Stimulated activated memory B cell treated with anti-CD40 and anti-IgM and Interleukin-4, amounts not matched to agents 10 μg/mL and 1 μg/mL and 100 μg/mL, for 72 hours (primary cell): ENCODE measurements around the gene ZNF77.
"Not testable (repeated sequence)": the region's sequence is repeated elsewhere in the genome, so short reads cannot be mapped to it uniquely, and the experiment has no call there.

Experiments used
- ATAC-seq: fragments of 150-1000 bp; cut with Tn5 transposase; 2 replicates; pipeline ENCODE4 v1.10.0; 2021
- H3K27ac Mint-ChIP-seq: one replicate; pipeline ENCODE4 v1.8.0; 2022; ENCODE audit warnings: mild to moderate bottlenecking, mixed read lengths
- H3K27me3 Mint-ChIP-seq: one replicate; pipeline ENCODE4 v1.8.0; 2022; ENCODE audit warnings: mixed read lengths
- H3K36me3 Mint-ChIP-seq: one replicate; pipeline ENCODE4 v1.8.0; 2022; ENCODE audit warnings: mixed read lengths
- H3K4me1 Mint-ChIP-seq: one replicate; pipeline ENCODE4 v1.8.0; 2022; ENCODE audit warnings: mixed read lengths
- H3K4me3 Mint-ChIP-seq: one replicate; pipeline ENCODE4 v1.8.0; 2022; ENCODE audit warnings: mild to moderate bottlenecking, moderate library complexity, mixed read lengths
- H3K9me3 Mint-ChIP-seq: one replicate; pipeline ENCODE4 v1.8.0; 2022; ENCODE audit warnings: mixed read lengths

The ZNF77 gene

GRCh38 chr19:2950286-2951124, 5.7 kb upstream of the ZNF77 start:
- Mint-ChIP-seq H3K4me1 (peaks cover 16% of the 10 kb centered on the region), H3K27ac (peak overlapping the region; percentile 97), H3K4me3 (peak overlapping the region; percentile 95), H3K36me3 (no peaks in the 10 kb centered on the region), H3K27me3 (no peaks in the 10 kb centered on the region), H3K9me3 (no peaks in the 10 kb centered on the region)
- peak; percentile 99 for ATAC-seq

DNA sequence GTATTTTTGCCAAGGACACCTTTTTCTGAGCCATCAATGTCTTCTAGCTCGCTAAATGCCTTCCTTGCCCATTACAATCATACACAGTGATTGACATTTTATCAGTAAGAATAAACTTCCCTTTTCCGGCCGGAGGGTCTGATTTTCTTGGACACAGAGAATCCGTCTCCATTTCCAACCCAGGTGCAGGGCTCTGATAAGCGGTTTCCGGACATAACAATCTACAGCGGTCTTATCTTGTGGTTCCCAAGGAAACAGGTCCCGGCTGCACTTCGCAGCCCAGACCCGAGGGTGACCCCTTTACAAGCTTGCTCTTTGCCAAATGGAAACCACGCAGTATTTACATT, 5.1 kb upstream of the ZNF77 start:
- peak overlapping the region; percentile 95 for H3K4me3 Mint-ChIP-seq
- H3K36me3 Mint-ChIP-seq: no peaks in the 10 kb centered on the region
- peaks cover 22% of the 10 kb centered on the region for H3K4me1 Mint-ChIP-seq
- H3K9me3 Mint-ChIP-seq: no peaks in the 10 kb centered on the region
- no peaks in the 10 kb centered on the region for H3K27me3 Mint-ChIP-seq
- H3K27ac Mint-ChIP-seq: peak overlapping the region; percentile 97
- peak; percentile 37 for ATAC-seq

GRCh38 chr19:2945575-2946184, 909 bp upstream of the ZNF77 start:
- no peaks in the 10 kb centered on the region for H3K27me3 Mint-ChIP-seq
- no peak for ATAC-seq
- H3K27ac Mint-ChIP-seq: peak overlapping the region; percentile 94
- peak overlapping the region; percentile 99 for H3K4me3 Mint-ChIP-seq
- H3K36me3 Mint-ChIP-seq: no peaks in the 10 kb centered on the region
- H3K4me1 Mint-ChIP-seq: peaks cover 43% of the 10 kb centered on the region
- no peaks in the 10 kb centered on the region for H3K9me3 Mint-ChIP-seq

- Mint-ChIP-seq H3K9me3 (no peaks in the 10 kb centered on the region), H3K36me3 (peaks cover 2% of the 10 kb centered on the region), H3K27me3 (no peaks in the 10 kb centered on the region), H3K4me1 (peaks cover 35% of the 10 kb centered on the region), H3K27ac (peak overlapping the region; percentile 94), H3K4me3 (peak overlapping the region; percentile 99)
- no peak for ATAC-seq
Measured at GRCh38 chr19:2944403-2944774, 382 bp downstream of the ZNF77 start.

- Mint-ChIP-seq H3K4me1 (peaks cover 29% of the 10 kb centered on the region), H3K4me3 (peak overlapping the region; percentile 6), H3K36me3 (peaks cover 6% of the 10 kb centered on the region), H3K27me3 (no peaks in the 10 kb centered on the region), H3K9me3 (no peaks in the 10 kb centered on the region), H3K27ac (no peak overlapping the region)
- no peak for ATAC-seq
Measured at GRCh38 chr19:2942928-2943640, 1.7 kb downstream of the ZNF77 start.

GRCh38 chr19:2935863-2936262, 8.9 kb downstream of the ZNF77 start:
- H3K4me3 Mint-ChIP-seq, H3K27ac Mint-ChIP-seq, ATAC-seq, H3K4me1 Mint-ChIP-seq, H3K27me3 Mint-ChIP-seq: not testable (repeated sequence)
- Mint-ChIP-seq H3K36me3 (peaks cover 66% of the 10 kb centered on the region), H3K9me3 (peaks cover 13% of the 10 kb centered on the region)

DNA sequence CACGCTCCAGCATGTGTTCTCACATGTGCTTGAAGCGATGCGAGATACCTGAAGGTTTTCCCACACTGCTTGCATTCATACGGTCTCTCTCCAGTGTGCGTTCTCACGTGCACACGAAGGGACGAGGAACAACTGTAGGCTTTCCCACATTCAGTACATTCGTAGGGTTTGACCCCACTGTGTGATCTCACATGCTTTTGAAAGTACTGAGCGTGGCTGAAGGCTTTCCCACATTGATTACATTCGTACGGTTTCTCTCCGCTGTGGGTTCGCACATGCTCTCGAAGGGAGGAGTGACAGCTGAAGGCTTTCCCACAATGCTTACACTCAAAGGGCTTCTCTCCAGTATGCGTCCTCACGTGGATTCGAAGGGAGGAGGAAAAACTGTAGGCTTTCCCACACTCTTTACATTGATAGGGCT, 11.3 kb downstream of the ZNF77 start:
- no peaks in the 10 kb centered on the region for H3K27me3 Mint-ChIP-seq
- no peak for ATAC-seq
- no peak overlapping the region for H3K27ac Mint-ChIP-seq
- H3K4me1 Mint-ChIP-seq: no peaks in the 10 kb centered on the region
- H3K9me3 Mint-ChIP-seq: peaks cover 18% of the 10 kb centered on the region
- H3K36me3 Mint-ChIP-seq: peaks cover 71% of the 10 kb centered on the region
- H3K4me3 Mint-ChIP-seq: no peak overlapping the region

DNA sequence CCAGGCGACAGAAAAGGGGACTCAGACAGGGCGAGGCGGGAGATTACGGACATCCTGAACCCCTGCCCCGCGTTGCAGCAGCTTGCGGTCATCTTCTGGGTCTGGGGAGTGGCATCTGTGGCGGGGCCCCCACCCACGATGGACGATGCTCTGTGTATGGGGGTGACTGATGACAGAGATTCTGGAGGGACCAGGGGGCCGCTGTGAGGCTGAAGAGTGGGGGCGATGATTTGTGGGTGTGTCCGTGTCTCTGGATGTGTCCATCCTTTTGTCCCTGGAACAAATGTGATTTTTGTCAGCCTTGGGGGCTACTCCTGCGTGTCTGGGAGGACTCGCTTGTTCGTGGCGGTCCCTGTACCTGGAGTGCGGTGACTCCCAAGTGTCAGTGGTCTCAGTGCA, 17.7 kb downstream of the ZNF77 start:
- no peak overlapping the region for H3K27ac Mint-ChIP-seq
- H3K4me3 Mint-ChIP-seq: no peak overlapping the region
- H3K27me3 Mint-ChIP-seq: no peaks in the 10 kb centered on the region
- peaks cover 8% of the 10 kb centered on the region for H3K9me3 Mint-ChIP-seq
- ATAC-seq: no peak
- H3K36me3 Mint-ChIP-seq: peaks cover 20% of the 10 kb centered on the region
- H3K4me1 Mint-ChIP-seq: no peaks in the 10 kb centered on the region

DNA sequence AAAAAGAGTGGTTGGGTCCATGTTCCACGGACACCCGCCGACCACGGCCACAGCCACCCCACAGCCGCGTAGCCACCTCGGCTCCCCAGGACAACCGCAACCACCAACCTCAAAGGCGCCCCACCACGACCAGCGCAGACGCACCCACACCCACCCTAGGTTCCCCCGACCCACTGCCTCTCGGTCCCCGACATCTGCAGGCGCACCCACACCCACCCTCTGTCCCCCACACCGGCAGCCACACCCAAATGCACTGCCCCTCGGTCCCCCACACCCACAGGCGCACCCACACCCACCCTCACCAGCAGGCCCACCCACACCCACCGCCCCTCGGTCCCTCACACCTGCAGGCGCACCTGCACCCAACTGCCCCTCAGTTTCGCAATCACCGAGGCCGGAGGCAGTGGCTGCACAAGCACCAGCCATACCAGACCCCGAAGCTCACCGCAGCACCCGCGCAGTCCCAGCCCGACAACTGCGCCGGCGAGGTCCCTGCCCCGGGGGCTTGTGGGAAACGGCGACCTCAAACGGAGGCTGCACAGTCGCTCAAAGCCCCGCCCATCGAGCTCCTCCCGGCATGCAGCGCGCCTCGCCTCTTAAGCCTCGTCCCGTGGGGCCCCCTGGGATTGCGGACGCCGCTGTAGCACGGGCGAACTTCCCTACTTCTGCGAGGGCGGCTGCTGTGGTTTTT, 18.3 kb downstream of the ZNF77 start:
- Mint-ChIP-seq H3K4me1 (no peaks in the 10 kb centered on the region), H3K36me3 (peaks cover 17% of the 10 kb centered on the region), H3K9me3 (peaks cover 6% of the 10 kb centered on the region), H3K4me3 (no peak overlapping the region), H3K27ac (no peak overlapping the region), H3K27me3 (no peaks in the 10 kb centered on the region)
- ATAC-seq: peak; percentile 56

GRCh38 chr19:2923510-2923909, 21.3 kb downstream of the ZNF77 start:
- Mint-ChIP-seq H3K27ac (no peak overlapping the region), H3K27me3 (no peaks in the 10 kb centered on the region), H3K4me3 (no peak overlapping the region), H3K36me3 (peaks cover 10% of the 10 kb centered on the region), H3K4me1 (no peaks in the 10 kb centered on the region), H3K9me3 (no peaks in the 10 kb centered on the region)
- no peak for ATAC-seq

GRCh38 chr19:2922987-2923386, 21.8 kb downstream of the ZNF77 start:
- Mint-ChIP-seq H3K4me3 (no peak overlapping the region), H3K4me1 (no peaks in the 10 kb centered on the region), H3K36me3 (peaks cover 16% of the 10 kb centered on the region), H3K27ac (no peak overlapping the region), H3K27me3 (no peaks in the 10 kb centered on the region), H3K9me3 (no peaks in the 10 kb centered on the region)
- ATAC-seq: no peak

DNA sequence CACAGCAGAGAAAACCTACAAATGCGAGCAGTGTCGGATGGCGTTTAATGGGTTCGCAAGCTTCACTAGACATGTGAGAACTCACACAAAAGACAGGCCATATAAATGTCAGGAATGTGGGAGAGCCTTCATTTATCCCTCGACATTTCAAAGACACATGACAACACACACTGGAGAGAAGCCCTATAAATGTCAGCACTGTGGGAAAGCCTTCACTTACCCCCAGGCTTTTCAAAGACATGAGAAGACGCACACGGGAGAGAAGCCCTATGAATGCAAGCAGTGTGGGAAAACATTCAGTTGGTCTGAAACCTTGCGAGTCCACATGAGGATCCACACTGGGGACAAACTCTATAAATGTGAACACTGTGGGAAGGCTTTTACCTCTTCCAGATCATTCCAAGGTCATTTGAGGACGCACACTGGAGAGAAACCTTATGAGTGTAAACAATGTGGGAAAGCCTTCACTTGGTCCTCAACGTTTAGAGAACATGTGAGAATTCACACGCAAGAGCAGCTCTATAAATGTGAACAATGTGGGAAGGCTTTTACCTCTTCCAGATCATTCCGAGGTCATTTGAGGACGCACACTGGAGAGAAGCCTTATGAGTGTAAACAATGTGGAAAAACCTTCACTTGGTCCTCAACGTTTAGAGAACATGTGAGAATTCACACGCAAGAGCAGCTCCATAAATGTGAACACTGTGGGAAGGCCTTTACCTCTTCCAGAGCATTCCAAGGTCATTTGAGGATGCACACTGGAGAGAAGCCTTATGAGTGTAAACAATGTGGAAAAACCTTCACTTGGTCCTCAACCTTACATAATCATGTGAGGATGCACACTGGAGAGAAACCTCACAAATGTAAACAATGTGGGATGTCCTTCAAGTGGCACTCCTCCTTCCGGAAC, 27.2 kb downstream of the ZNF77 start:
- Mint-ChIP-seq H3K9me3 (peaks cover 9% of the 10 kb centered on the region), H3K27me3 (no peaks in the 10 kb centered on the region), H3K4me1 (no peaks in the 10 kb centered on the region), H3K27ac (no peak overlapping the region), H3K4me3 (no peak overlapping the region), H3K36me3 (peaks cover 59% of the 10 kb centered on the region)
- no peak for ATAC-seq

DNA sequence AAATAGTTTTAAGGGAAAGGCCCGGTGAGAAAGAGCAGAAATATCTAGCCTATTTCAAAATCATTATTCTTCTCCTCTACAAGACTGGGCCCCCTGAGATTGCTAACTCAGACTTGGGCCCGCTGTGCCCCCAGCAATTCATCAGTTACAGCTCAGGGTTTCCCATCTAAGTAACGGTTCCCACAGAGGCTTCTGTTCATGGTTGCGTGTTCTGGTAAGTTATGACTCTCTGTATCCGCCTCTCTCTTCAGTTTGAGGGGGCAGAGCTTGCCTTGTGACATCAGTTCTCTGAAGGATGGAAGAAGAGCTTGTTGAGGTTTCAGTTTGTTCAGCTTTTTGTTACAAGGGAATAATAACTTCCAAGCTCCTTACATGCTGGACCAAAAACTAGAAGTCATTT, 32.5 kb downstream of the ZNF77 start:
- no peaks in the 10 kb centered on the region for H3K27me3 Mint-ChIP-seq

GRCh38 chr19:2906631-2907195, 38.1 kb downstream of the ZNF77 start:
- no peak overlapping the region for H3K4me3 Mint-ChIP-seq
- H3K36me3 Mint-ChIP-seq: peaks cover 15% of the 10 kb centered on the region
- H3K4me1 Mint-ChIP-seq: peaks cover 22% of the 10 kb centered on the region
- peaks cover 3% of the 10 kb centered on the region for H3K9me3 Mint-ChIP-seq
- H3K27me3 Mint-ChIP-seq: no peaks in the 10 kb centered on the region
- no peak overlapping the region for H3K27ac Mint-ChIP-seq
- ATAC-seq: no peak

More for the DNA sequence above, 32.5 kb downstream of the ZNF77 start:
- H3K4me3 Mint-ChIP-seq: no peak overlapping the region
- ATAC-seq: no peak
- peaks cover 14% of the 10 kb centered on the region for H3K4me1 Mint-ChIP-seq
- peaks cover 60% of the 10 kb centered on the region for H3K36me3 Mint-ChIP-seq
- H3K9me3 Mint-ChIP-seq: peaks cover 12% of the 10 kb centered on the region
- no peak overlapping the region for H3K27ac Mint-ChIP-seq
